Hepatocyte (in vitro differentiated cells): ENCODE measurements around the gene STEAP4. TPM values are rescaled to one million over a fixed set of nuclear protein-coding genes. Genes with fewer than 3 reads are reported as not detected.
"Not testable (repeated sequence)": the region's sequence is repeated elsewhere in the genome, so short reads cannot be mapped to it uniquely, and the experiment has no call there.

Source experiments
- DNase-seq: peaks from one replicate; pipeline ENCODE4 v3.0.0-alpha.2; 2016; ENCODE audit warnings: low spot score
- H2AFZ ChIP-seq: fragments of 200-600 bp; sonication (generic); 2 replicates; pipeline ENCODE4 v1.6.0; 2016; ENCODE audit warnings: antibody characterized with exemption, mild to moderate bottlenecking
- H3K27ac ChIP-seq: fragments of 200-600 bp; sonication (generic); 2 replicates; pipeline ENCODE4 v1.5.1; 2016; ENCODE audit warnings: mild to moderate bottlenecking
- H3K27me3 ChIP-seq: fragments of 200-600 bp; sonication (generic); 2 replicates; pipeline ENCODE4 v1.6.1; 2016
- H3K36me3 ChIP-seq: fragments of 200-600 bp; sonication (generic); replicated peaks from 2 replicates; pipeline ENCODE4 v1.5.1; 2016; ENCODE audit warnings: low read depth; ENCODE audit not compliant: insufficient read depth
- H3K4me1 ChIP-seq: fragments of 200-600 bp; sonication (generic); 2 replicates; pipeline ENCODE4 v1.5.1; 2016; ENCODE audit warnings: mild to moderate bottlenecking, moderate library complexity; ENCODE audit not compliant: insufficient read depth
- H3K4me2 ChIP-seq: fragments of 200-600 bp; sonication (generic); 2 replicates; pipeline ENCODE4 v1.6.0; 2016
- H3K4me3 ChIP-seq: fragments of 200-600 bp; sonication (generic); 2 replicates; pipeline ENCODE4 v1.5.1; 2016; ENCODE audit warnings: mild to moderate bottlenecking
- H3K79me2 ChIP-seq: fragments of 200-600 bp; sonication (generic); 2 replicates; pipeline ENCODE4 v1.6.0; 2017; ENCODE audit warnings: mild to moderate bottlenecking
- H3K9me2 ChIP-seq: fragments of 200-600 bp; sonication (generic); replicated peaks from 2 replicates; pipeline ENCODE4 v1.6.0; 2017; ENCODE audit warnings: mild to moderate bottlenecking; ENCODE audit not compliant: insufficient read depth
- H3K9me3 ChIP-seq: fragments of 200-600 bp; sonication (generic); 2 replicates; pipeline ENCODE4 v1.5.1; 2016; ENCODE audit warnings: low read depth, mild to moderate bottlenecking
- H4K20me1 ChIP-seq: fragments of 200-600 bp; sonication (generic); 2 replicates; pipeline ENCODE4 v1.6.0; 2016; ENCODE audit warnings: mild to moderate bottlenecking; ENCODE audit not compliant: insufficient read depth, poor library complexity, severe bottlenecking
- EZH2 ChIP-seq: fragments of 200-600 bp; sonication (generic); IDR thresholded peaks from 2 replicates; pipeline ENCODE4 v1.6.1; 2016; ENCODE audit warnings: antibody characterized with exemption, mild to moderate bottlenecking, borderline replicate concordance
- EZH2phosphoT487 ChIP-seq: fragments of 200-600 bp; sonication (generic); IDR thresholded peaks from one replicate; pipeline ENCODE4 v1.6.1; 2018; ENCODE audit warnings: antibody characterized with exemption, mild to moderate bottlenecking, low read depth, moderate library complexity; ENCODE audit not compliant: unreplicated experiment, severe bottlenecking
- WGBS: methylation state at CpG from one replicate; pipeline ENCODE4 v1.1.6; 2016; ENCODE audit warnings: low lambda C conversion rate; ENCODE audit errors: missing lambda C conversion rate; 5-methylcytosine and 5-hydroxymethylcytosine counted together
- polyA plus RNA-seq: library from polyadenylated mRNA; unstranded; fragments of >200 nt; fragmentation: Nextera tagmentation; extraction: Ambion mirVana; gene quantifications from 2 replicates; pipeline ENCODE4 v1.2.1, GENCODE V29; 2016
- total RNA-seq: library from RNA; depleted of rRNA; stranded (reverse); fragments of >200 nt; gene quantifications from 2 replicates; pipeline ENCODE4 v1.2.3, GENCODE V29; 2014
- TF ChIP-seq, protein P1 (sequence below): fragments of 200-600 bp; sonication (generic); IDR thresholded peaks from 2 replicates; pipeline ENCODE4 v1.5.1; 2016; ENCODE audit warnings: antibody characterized with exemption, mild to moderate bottlenecking; ENCODE audit not compliant: poor library complexity

STEAP4 gene
- total and polyA plus RNA-seq, 2 experiments from 2014 or later, result 1.1 TPM; not detected in 1

DNA sequence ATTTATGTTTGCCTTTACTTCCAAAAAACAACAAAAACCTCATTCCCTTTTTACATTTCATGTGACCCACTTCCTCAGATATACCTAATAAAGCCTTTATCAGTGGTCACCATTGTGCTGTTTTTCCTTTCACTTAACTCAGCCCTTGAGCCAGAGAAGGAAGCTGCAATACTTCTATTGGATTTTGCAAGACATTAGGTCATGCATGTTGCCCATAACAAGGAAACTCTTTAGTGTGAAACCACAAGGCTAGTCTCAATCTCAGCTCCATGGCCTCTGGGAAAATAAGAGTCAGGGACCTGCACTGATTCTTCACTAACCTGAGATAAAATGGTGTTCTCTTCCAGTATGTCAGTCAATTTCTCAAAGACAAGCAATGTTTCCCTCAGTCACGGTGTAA lies 27.8 kb downstream of the STEAP4 start:
- no peaks in the 10 kb centered on the region for H4K20me1 ChIP-seq
- H3K4me3 ChIP-seq, result no peak overlapping the region
- no peaks in the 10 kb centered on the region for H3K9me2 ChIP-seq
- H2AFZ ChIP-seq, result no peak overlapping the region
- no peaks in the 10 kb centered on the region for H3K27me3 ChIP-seq
- H3K4me2 ChIP-seq, result no peak overlapping the region
- H3K4me1 ChIP-seq, result no peaks in the 10 kb centered on the region
- H3K27ac ChIP-seq, result no peak overlapping the region
- 90% methylated on average over 1 of the region's 1 CpG for WGBS
- no peak for DNase-seq
- H3K36me3 ChIP-seq, result no peaks in the 10 kb centered on the region
- H3K79me2 ChIP-seq, result no peaks in the 10 kb centered on the region
- TF ChIP-seq EZH2phosphoT487 (no peak), EZH2 (no peak)
- TF ChIP-seq, protein P1, sequence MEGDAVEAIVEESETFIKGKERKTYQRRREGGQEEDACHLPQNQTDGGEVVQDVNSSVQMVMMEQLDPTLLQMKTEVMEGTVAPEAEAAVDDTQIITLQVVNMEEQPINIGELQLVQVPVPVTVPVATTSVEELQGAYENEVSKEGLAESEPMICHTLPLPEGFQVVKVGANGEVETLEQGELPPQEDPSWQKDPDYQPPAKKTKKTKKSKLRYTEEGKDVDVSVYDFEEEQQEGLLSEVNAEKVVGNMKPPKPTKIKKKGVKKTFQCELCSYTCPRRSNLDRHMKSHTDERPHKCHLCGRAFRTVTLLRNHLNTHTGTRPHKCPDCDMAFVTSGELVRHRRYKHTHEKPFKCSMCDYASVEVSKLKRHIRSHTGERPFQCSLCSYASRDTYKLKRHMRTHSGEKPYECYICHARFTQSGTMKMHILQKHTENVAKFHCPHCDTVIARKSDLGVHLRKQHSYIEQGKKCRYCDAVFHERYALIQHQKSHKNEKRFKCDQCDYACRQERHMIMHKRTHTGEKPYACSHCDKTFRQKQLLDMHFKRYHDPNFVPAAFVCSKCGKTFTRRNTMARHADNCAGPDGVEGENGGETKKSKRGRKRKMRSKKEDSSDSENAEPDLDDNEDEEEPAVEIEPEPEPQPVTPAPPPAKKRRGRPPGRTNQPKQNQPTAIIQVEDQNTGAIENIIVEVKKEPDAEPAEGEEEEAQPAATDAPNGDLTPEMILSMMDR, result no peak
- no peaks in the 10 kb centered on the region for H3K9me3 ChIP-seq

DNA sequence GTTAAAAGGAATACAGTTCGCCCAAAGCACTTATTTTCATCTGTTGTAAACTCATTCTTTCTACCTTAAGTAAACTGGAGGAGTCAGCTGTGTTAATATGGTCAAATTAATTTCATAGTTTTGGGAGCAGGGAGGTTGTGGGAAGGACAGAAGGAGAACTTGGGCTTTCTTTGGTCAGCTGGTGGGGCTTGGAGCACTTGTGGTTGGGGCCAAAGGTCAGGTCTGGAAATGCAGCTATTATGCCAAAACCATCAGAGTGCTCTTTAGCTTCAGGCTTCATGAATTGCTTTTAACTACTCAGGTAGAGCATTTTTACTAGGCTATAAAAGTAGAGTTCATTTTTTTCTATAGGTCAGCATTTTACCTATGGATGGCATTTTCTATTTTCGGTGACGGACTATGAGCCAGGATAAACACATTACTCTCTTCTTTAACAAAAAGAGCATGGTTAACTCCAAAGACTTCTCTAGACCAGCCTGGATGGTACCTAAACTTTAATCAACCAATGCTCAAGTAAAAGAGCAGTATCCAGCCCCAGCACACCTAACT lies 30.0 kb downstream of the STEAP4 start:
- no peak overlapping the region for H3K27ac ChIP-seq
- H3K9me2 ChIP-seq, result no peaks in the 10 kb centered on the region
- H3K27me3 ChIP-seq, result no peaks in the 10 kb centered on the region
- H3K4me3 ChIP-seq, result no peak overlapping the region
- WGBS, result 77% methylated on average over 3 of the region's 3 CpGs
- no peaks in the 10 kb centered on the region for H4K20me1 ChIP-seq
- no peak overlapping the region for H2AFZ ChIP-seq
- H3K9me3 ChIP-seq, result no peaks in the 10 kb centered on the region
- no peak for TF ChIP-seq EZH2
- TF ChIP-seq, protein P1, result no peak
- no peak for TF ChIP-seq EZH2phosphoT487
- no peak overlapping the region for H3K4me2 ChIP-seq
- H3K36me3 ChIP-seq, result no peaks in the 10 kb centered on the region
- H3K79me2 ChIP-seq, result no peaks in the 10 kb centered on the region
- no peaks in the 10 kb centered on the region for H3K4me1 ChIP-seq
- DNase-seq, result no peak

DNA sequence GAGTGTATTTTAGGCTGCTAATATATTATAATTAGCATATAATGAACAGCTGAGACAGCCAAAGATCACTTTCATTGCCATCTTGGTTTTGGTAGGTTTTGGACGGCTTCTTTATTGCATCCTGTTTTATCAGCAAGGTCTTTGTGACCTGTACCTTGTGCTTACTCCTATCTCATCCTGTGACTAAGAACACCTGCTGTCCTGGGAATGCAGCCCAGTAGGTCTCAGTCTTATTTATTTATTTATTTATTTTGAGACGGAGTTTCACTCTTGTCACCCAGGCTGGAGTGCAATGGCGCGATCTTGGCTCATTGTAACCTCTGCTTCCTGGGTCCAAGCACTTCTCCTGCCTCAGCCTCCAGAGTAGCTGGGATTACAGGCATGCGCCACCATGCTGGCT lies 31.8 kb downstream of the STEAP4 start:
- 83% methylated on average over 5 of the region's 5 CpGs for WGBS
- DNase-seq, H3K4me3 ChIP-seq, H4K20me1 ChIP-seq, H3K36me3 ChIP-seq, H3K9me2 ChIP-seq, H3K27me3 ChIP-seq, H3K27ac ChIP-seq, H2AFZ ChIP-seq, H3K79me2 ChIP-seq, H3K4me1 ChIP-seq, H3K4me2 ChIP-seq, H3K9me3 ChIP-seq: not testable (repeated sequence)

DNA sequence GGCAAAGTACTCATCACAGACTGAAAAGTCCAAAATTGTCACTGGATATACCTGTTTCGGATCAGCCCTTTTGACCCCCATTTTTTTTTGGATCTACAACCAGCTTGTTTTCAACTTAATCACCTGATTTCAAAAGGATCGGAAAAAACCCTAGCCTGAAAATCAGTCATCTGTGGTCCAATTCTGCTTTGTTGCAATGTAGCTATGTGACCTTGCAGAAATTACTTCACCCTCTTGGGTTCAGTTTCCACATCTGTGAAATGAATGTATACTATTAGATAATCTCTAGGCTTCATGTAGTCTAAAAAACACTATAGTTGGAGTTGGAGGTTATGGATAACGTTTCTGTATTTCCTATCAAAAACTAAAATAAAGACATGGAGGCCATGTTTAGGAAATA lies 37.1 kb downstream of the STEAP4 start:
- no peaks in the 10 kb centered on the region for H3K79me2 ChIP-seq
- H3K27me3 ChIP-seq, result no peaks in the 10 kb centered on the region
- no peaks in the 10 kb centered on the region for H4K20me1 ChIP-seq
- no peaks in the 10 kb centered on the region for H3K9me2 ChIP-seq
- H2AFZ ChIP-seq, result no peak overlapping the region
- no peaks in the 10 kb centered on the region for H3K4me1 ChIP-seq
- no peak for DNase-seq
- no peak overlapping the region for H3K27ac ChIP-seq
- no peak for TF ChIP-seq EZH2
- no peak for TF ChIP-seq EZH2phosphoT487
- TF ChIP-seq, protein P1, result no peak
- no peak overlapping the region for H3K4me2 ChIP-seq
- no peaks in the 10 kb centered on the region for H3K36me3 ChIP-seq
- no peaks in the 10 kb centered on the region for H3K9me3 ChIP-seq
- no peak overlapping the region for H3K4me3 ChIP-seq
- 89% methylated on average over 3 of the region's 3 CpGs for WGBS
